Activated CD4-positive, alpha-beta T cell treated with anti-CD3 and anti-CD28 coated beads for 4 hours (primary cell): ENCODE results near the gene DUS1L.

Experiments
- DNase-seq, 2 donors: peaks; one replicate each; pipeline ENCODE4 v3.0.0-alpha.2; 2020

The DUS1L gene

DNA sequence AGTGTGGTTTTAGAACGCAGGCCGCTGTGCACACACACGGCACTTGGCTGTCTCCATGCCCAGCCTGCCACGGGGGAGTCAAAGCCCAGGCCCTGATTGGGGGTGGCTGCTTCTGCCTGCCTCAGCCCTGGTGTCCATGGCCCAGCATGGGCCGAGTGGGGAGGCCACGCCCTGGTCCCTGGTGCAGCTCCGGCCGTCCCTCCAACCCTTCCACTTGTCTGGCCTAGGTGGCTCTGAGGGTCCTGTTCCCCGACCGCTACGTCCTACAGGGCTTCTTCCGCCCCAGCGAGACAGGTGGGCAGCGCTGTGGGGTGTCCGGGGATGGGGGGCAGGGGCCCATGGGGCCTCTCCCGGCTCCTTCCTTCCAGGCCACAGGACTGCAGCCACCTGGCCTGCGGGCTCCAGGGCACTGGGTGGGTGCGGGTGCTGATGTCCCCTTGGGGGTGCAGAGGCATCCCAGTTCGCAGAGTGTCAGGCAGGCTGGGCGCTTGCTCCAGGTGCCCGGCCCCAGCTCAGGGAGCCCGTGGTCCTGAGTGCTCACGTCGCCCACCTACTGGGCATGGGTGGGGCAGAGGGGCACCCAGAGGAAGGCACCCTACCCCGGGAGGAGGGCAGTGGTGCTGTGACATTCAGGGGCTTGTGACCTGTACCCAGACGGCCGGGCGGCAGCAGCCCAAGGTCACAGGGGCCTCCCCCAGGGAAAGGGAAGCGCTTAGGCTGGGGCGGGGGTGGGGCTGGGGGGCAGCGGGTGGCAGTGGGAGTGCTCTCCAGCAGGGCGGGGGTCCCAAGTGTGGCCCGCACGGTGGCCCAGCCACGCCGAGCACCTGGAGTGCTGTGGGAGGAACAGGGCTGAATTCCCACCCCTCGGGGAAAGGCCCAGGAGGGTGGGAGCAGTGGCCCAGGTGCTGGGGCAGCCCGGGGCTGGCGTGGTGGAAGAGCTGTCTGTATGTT lies 54.8 kb downstream of the DUS1L start:
- no peak for DNase-seq

DNA sequence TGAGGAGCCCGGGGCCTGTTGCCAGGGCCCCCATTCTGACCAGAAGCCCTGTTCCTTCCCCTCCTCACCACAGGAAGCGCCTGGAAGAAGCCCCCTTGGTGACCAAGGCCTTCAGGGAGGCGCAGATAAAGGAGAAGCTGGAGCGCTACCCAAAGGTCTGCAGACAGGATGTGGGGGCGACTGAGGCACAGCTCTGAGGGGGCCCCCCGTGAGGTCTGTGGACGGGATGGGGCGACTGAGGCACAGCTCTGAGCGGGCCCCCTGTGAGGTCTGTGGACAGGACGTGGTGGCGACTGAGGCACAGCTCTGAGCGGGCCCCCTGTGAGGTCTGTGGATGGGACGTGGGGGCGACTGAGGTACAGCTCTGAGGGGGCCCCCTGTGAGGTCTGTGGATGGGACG lies 56.2 kb downstream of the DUS1L start:
- no peak for DNase-seq

DNA sequence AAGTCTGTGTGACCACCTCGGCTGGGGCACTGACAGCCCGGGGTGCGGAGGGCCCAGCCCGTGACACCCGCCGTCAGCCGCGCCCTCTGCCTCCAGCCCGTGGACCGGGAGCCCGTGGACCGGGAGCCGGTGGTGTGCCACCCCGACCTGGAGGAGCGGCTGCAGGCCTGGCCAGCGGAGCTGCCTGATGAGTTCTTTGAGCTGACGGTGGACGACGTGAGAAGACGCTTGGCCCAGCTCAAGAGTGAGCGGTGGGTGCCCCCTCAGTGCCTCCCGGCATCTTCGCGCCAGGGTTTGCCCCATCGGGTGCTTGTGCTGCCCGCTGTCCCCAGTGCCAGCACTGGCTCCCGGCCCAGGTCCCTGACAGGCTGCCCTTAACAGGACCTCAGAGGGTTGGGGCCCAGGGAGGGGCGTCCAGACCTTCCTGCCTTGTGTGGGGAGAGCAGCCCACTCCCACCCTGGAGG lies 56.6 kb downstream of the DUS1L start:
- no peak for DNase-seq

DNA sequence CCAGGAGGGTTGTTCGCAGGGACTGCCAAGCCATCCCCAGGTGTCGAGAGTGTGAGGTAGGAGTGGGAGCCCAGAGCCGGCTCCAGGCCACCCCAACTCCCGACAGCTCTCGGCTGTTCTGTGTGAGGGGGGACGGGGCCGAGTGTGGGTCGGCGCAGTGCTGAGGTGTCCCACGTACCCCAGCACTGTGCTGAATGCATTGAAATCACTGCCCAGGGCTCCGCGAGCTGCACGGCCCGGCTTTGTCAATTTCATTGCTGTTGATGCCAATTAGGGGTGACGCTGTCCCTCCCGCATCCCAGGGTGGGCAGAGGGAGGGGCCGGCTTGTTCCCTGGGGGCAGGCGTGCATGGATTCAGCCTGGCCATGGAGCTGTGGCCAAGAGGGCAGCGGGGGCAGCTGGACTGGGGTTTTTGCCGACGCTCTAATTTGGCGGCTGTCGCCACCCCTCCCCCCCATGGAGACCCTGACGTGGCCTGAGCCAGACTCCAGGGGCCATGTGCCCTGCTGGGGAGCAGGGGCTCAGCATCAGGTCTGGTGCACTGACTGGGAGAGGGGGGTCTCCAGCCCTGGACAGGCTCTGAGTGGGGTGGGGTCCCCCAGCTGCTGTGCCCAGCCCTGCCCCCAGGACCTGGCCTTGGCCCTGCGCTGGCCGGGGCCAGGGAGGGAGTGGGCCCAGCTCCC lies 57.2 kb downstream of the DUS1L start:
- DNase-seq = no peak
